H54 (cell line): ENCODE results near the gene FAM120A.

Experiments
- DNase-seq: peaks from one replicate; pipeline ENCODE4 v3.0.0; 2011; ENCODE audit warnings: low spot score, mixed read lengths; ENCODE audit not compliant: insufficient read length
- FAIRE-seq: peaks from 3 replicates; lab custom pipeline; 2011; peaks lifted over from hg19 to GRCh38; lab: Jason Lieb, UNC
- POLR2A ChIP-seq: IDR thresholded peaks from 2 replicates; pipeline ENCODE4 v1.6.1; 2011; ENCODE audit warnings: low read depth, mild to moderate bottlenecking, low read length

Gene FAM120A

GRCh38 chr9:93582550-93582949 is 131.1 kb downstream of the FAM120A start:
- no peak for DNase-seq
- FAIRE-seq = no peak
- no peak for TF ChIP-seq POLR2A

- DNase-seq = no peak
- no peak for FAIRE-seq
- no peak for TF ChIP-seq POLR2A
These were observed 133.8 kb downstream of the FAM120A start for GRCh38 chr9:93585259-93585658.

- DNase-seq = no peak
- no peak for FAIRE-seq
- TF ChIP-seq POLR2A = no peak
These were observed 134.2 kb downstream of the FAM120A start for GRCh38 chr9:93585695-93586094.

GRCh38 chr9:93586290-93587057 is 135.0 kb downstream of the FAM120A start:
- DNase-seq (no peak), FAIRE-seq (no peak)
- TF ChIP-seq POLR2A = no peak

GRCh38 chr9:93587284-93587650 is 135.8 kb downstream of the FAM120A start:
- no peak for TF ChIP-seq POLR2A
- FAIRE-seq (no peak), DNase-seq (no peak)

- FAIRE-seq (no peak), DNase-seq (no peak)
- no peak for TF ChIP-seq POLR2A
These were observed 136.3 kb downstream of the FAM120A start for GRCh38 chr9:93587651-93588347.

GRCh38 chr9:93588641-93589609 is 137.4 kb downstream of the FAM120A start:
- FAIRE-seq (no peak), DNase-seq (no peak)
- no peak for TF ChIP-seq POLR2A

GRCh38 chr9:93589688-93590087 is 138.2 kb downstream of the FAM120A start:
- TF ChIP-seq POLR2A = no peak
- no peak for FAIRE-seq
- DNase-seq = no peak

GRCh38 chr9:93590609-93591234 is 139.2 kb downstream of the FAM120A start:
- no peak for FAIRE-seq
- TF ChIP-seq POLR2A = no peak
- no peak for DNase-seq

- no peak for DNase-seq
- TF ChIP-seq POLR2A = no peak
- no peak for FAIRE-seq
These were observed 140.0 kb downstream of the FAM120A start for GRCh38 chr9:93591301-93592007.

GRCh38 chr9:93592008-93592642 is 140.6 kb downstream of the FAM120A start:
- FAIRE-seq = no peak
- no peak for DNase-seq
- TF ChIP-seq POLR2A = no peak

GRCh38 chr9:93592643-93593021 is 141.1 kb downstream of the FAM120A start:
- FAIRE-seq = no peak
- no peak for DNase-seq
- TF ChIP-seq POLR2A = no peak
